ENCODE results near the gene TMEM175.

Gene TMEM175

GRCh38 chr4:946517-947471, 14.5 kb downstream of the TMEM175 start:
- peak in 2 of 56 donors; percentile 24 to 39 for DNase-seq

DNA sequence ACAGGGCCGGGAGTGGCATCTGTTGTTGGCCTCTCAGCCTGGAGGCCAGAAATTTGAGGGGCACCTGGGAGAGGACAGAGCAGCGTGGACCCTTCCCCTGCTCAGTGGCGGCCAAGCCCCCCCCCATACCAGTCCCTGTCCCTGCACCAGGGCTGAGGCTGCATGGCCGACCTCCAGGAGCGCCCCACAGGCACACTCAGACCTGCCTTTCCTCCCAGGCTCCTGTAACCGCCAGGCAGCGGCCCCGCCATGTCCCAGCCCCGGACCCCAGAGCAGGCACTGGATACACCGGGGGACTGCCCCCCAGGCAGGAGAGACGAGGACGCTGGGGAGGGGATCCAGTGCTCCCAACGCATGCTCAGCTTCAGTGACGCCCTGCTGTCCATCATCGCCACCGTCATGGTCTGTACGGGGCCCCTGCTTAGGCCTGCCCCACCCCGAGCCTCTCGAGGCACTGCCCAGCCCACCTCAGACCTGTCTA, 15.3 kb downstream of the TMEM175 start:
- DNase-seq: no peak

GRCh38 chr4:948101-948935, 16.1 kb downstream of the TMEM175 start:
- no peak for DNase-seq

- no peak for DNase-seq
These were observed 16.7 kb downstream of the TMEM175 start for GRCh38 chr4:948936-949300.

GRCh38 chr4:949656-950055, 17.4 kb downstream of the TMEM175 start:
- DNase-seq: no peak

DNA sequence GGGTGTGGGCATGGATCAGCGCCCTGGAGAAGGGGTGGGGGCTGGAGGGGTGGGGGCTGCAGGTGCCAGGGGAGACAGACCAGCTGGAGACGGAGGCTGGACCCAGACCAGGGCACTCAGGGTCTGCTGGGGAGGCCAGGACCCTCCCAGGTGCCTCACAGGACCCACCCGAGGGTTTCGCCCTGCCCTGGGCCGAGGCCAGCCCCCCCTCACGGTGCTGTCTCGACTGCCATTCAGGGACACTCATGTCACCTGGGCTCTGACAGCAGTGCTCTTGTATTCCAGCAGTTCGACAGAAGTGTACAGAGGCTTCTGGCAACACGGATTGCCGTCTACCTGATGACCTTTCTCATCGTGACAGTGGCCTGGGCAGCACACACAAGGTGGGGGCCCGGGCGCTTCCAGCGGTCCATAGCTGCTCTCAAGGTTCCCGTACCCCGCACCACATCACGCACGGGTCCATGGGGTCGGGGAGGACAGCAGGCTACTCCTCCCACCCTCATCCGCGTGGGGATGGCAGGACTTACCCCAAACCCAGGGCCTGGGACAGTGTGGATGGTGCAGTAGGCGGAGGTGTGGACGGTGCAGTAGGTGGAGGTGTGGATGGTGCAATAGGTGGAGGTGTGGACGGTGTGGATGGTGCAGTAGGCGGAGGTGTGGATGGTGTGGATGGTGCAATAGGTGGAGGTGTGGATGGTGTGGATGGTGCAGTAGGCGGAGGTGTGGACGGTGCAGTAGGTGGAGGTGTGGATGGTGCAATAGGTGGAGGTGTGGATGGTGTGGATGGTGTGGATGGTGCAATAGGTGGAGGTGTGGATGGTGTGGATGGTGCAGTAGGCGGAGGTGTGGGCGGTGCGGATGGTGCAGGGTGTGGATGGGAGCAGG, 18.1 kb downstream of the TMEM175 start:
- no peak for DNase-seq

GRCh38 chr4:951186-951585, 18.9 kb downstream of the TMEM175 start:
- DNase-seq: no peak

DNA sequence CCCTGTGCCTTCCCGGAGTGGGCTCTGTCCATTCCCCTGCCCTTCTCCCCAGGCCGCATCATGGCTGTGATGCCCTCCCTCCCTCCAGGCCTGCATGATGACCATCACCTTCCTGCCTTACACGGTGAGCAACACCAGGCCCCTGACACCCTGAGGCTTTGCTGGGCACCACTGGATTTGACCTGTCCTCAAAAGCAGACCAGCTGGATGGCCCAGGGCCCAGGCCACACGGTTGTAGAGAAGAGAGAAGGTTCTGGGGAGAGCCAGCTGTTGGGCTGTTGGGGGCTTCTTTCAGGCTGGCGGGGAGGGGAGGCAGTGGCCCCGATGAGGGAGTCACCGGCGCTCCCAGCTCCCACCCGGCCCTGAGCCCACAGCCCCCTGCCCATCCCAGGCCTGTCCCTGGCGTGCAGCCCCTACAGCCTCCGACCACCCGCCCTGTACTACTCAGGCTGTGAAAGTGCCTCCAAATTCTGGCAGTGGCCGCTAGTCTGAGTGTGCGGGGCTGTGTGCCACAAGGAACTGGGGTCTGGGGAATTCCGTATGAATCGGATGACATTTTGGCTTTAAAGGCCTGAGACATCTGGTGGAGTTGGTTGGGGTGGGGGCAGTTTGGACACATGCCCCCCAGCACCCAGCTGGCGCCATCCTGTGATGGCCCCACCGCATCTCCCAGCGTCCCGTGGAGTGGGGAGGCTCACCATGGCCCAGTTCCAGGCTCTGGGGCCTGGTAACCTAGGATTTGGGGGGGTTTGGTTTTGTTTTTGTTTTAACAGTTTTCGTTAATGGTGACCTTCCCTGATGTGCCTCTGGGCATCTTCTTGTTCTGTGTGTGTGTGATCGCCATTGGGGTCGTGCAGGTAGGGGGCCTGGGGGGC, 19.6 kb downstream of the TMEM175 start:
- DNase-seq: no peak

DNA sequence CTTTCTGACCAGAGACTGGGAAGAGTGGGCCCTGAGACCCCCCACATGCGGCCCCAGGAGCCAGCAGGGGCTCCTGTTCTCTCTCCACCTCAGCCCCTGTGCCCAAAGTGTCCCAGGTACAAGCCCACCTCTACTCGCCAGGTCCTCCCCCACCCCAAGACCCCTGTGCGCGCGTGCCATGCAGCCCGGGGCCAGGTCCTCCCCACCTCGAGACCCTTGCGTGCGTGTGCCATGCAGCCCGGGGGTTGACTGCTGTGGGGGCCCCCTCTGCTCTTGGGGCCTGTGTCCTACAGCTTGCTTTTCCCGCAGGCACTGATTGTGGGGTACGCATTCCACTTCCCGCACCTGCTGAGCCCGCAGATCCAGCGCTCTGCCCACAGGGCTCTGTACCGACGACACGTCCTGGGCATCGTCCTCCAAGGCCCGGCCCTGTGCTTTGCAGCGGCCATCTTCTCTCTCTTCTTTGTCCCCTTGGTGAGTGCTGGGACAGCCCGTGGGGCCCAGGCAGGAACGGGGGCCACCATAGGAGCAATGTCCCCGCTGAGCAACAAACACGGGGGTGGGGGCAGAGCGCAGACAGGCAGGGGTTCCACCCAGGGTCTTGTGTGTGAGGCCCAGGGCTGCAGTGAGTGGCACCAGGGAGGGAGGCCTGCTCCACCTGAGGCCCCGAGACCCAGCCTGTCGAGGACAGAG, 20.8 kb downstream of the TMEM175 start:
- no peak for DNase-seq

DNA sequence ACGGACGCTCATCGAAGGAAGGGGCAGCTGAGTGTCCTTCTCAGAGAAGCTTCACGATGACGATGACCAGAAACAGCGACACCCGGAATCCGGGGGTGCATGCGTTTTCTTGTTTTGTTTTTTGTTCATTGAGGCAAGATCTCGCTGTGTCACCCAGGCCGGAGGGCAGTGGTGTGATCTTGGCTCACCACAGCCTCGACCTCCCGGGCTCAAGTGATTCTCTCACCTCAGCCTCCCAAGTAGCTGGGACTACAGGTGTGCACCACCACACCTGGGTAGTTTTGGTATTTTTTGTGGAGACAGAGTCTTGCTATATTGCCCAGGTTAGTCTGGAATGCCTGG, 21.3 kb downstream of the TMEM175 start:
- no peak for DNase-seq

- DNase-seq: no peak
These were observed 22.2 kb downstream of the TMEM175 start for GRCh38 chr4:954211-955020.

DNA sequence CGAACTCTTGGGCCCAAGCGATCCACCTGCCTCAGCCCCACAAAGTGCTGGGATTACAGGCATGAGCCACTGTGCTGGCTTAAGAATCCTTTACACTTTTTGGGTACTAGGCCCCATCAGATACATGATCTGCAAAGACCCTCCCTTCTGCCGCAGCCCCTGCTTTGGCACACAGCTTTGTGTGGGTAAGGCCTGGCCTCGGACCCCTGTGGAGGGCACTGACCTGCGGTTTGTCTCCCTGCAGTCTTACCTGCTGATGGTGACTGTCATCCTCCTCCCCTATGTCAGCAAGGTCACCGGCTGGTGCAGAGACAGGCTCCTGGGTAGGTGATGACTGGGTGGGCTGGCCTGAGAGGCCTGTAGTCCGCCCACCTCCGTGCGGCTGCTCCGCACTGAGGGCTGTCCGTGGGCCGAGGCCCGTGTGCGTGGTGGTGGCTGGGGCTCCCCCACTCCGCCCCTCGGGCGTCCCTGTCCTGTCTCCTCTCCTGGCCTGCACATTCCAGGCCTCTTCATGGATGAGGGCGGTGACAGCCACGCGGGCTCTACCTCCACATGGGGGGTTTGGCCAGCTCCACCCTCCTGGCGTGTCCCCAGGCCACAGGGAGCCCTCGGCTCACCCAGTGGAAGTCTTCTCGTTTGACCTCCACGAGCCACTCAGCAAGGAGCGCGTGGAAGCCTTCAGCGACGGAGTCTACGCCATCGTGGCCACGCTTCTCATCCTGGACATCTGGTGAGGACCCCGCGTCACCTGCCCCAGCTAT, 23.1 kb downstream of the TMEM175 start:
- DNase-seq: no peak

- no peak for DNase-seq
These were observed 23.7 kb downstream of the TMEM175 start for GRCh38 chr4:955931-956381.

DNA sequence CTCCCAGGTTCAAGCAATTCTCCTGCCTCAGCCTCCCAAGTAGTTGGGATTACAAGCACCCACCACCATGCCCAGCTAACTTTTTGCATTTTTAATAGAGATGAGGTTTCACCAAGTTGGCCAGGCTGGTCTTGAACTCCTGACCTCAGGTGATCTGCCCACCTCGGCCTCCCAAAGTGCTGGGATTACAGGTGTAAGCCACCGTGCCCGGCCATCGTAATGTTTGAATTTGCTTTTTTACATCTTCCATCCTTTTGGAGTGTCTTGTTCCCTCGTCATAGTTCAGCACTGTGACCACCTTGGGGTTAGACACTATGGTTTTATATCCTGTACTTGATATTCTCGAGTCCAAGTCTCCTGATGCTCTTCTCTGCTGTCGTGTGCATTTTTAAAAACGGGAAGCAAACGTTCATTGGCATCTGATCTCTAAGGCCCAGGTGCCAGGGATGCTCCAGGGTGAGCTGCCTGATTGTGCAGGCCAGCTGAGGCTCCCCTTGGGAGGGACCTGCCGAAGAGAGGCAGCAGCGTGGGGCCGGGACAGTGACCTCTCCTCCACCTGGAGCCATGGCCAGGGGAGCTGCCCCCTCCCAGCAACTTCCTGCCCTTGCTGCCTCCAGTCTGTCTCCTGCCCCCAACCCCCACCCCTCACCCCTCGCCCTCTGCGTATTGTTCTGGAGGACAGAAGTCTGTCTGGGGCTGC, 24.4 kb downstream of the TMEM175 start:
- no peak for DNase-seq

DNA sequence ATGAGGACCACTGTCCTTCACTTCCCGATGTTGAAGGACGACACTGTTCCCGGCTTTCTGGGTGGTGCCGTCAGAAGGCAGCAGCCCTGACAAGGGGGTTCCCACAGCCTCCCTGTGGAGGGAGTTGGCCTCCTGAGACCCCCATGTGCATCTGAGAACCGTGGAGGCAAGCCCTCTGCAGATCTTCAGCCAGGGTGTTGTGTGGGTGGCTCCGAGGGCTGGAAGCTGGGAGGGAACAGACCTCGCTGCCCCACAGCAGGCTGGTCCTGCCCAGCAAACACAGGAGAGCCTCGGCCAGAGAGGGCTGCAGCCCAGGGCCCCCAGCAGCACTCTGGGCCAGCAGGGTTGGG, 24.9 kb downstream of the TMEM175 start:
- no peak for DNase-seq

DNA sequence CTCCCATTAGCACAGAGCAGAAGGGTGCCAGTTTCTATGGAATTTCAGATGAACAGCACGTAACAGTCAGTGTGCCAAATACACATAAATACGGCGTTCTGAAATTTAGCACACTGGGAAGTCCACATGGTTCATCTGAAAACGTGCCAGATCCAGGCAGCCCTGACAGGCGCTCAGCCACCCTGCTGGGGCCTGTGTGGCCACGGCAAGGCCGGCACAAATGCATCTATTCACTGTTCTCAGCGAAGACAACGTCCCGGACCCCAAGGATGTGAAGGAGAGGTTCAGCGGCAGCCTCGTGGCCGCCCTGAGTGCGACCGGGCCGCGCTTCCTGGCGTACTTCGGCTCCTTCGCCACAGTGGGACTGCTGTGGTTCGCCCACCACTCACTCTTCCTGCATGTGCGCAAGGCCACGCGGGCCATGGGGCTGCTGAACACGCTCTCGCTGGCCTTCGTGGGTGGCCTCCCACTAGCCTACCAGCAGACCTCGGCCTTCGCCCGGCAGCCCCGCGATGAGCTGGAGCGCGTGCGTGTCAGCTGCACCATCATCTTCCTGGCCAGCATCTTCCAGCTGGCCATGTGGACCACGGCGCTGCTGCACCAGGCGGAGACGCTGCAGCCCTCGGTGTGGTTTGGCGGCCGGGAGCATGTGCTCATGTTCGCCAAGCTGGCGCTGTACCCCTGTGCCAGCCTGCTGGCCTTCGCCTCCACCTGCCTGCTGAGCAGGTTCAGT, 25.5 kb downstream of the TMEM175 start:
- DNase-seq: no peak

DNA sequence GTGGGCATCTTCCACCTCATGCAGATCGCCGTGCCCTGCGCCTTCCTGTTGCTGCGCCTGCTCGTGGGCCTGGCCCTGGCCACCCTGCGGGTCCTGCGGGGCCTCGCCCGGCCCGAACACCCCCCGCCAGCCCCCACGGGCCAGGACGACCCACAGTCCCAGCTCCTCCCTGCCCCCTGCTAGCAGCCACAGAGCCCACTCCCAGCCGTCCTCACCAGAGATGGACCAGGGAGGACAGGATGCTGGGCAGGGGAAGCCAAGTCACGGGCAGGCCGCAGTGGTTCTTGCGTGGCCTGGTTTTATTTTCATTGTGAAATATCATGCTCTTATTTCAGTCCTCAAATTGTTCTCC, 26.0 kb downstream of the TMEM175 start:
- no peak for DNase-seq
